Body of pancreas (tissue), 4 donors: ENCODE measurements around the gene TRUB2. TPM values are rescaled to one million over a fixed set of nuclear protein-coding genes. Genes with fewer than 3 reads are reported as not detected.

Experiments
- ATAC-seq: fragments of 150-250 bp; one replicate; pipeline ENCODE4 v1.9.1; 2016
- DNase-seq, 4 donors: peaks; one replicate each; pipeline ENCODE4 v3.0.0-alpha.2; 2019
- H3K27ac ChIP-seq, 4 donors: fragments of 200-600 bp; sonication (generic); 1 replicate in 3 of 4; 2 replicates in 1 of 4; pipeline versions ENCODE4 v1.5.1 to v1.6.1; 2016 to 2019; ENCODE audit warnings: mild to moderate bottlenecking in 1 of 4, mixed read lengths in 1 of 4, moderate library complexity in 1 of 4
- H3K27me3 ChIP-seq, 2 donors: fragments of 200-600 bp; sonication (generic); one replicate each; pipeline ENCODE4 v1.6.0; 2016; ENCODE audit warnings: mild to moderate bottlenecking in 1 of 2
- H3K36me3 ChIP-seq, 2 donors: fragments of 200-600 bp; sonication (generic); replicated peaks in 1 of 2; 2 replicates each; pipeline ENCODE4 v1.5.1; 2016; ENCODE audit warnings: low read depth in 2 of 2; ENCODE audit not compliant: insufficient read depth in 1 of 2
- H3K4me1 ChIP-seq: fragments of 200-600 bp; sonication (generic); one replicate; pipeline ENCODE4 v1.6.0; 2016
- H3K4me3 ChIP-seq, 2 donors: fragments of 200-600 bp; sonication (generic); 1 replicate in 1 of 2; 2 replicates in 1 of 2; pipeline ENCODE4 v1.5.1; 2016 to 2019
- H3K9me3 ChIP-seq, 3 donors: fragments of 200-600 bp; sonication (generic); 1 replicate in 2 of 3; 2 replicates in 1 of 3; pipeline ENCODE4 v1.5.1; 2016
- POLR2A ChIP-seq, 3 donors: fragments of 450-650 bp; IDR thresholded peaks; one replicate each; pipeline ENCODE4 v1.6.1; 2016; ENCODE audit warnings: antibody characterized with exemption in 3 of 3, mild to moderate bottlenecking in 2 of 3
- WGBS, 2 donors: methylation state at CpG; one replicate each; pipeline ENCODE4 v1.1.5; 2017; 5-methylcytosine and 5-hydroxymethylcytosine counted together
- intact Hi-C: fragments of 100-400 bp; cut with DNase I; formaldehyde crosslinking; loops from one replicate; pipeline ENCODE4 v1.15.1; 2023
- total RNA-seq, 2 donors: library from RNA; depleted of rRNA; stranded (reverse); fragments of >200 nt; gene quantifications; one replicate each; pipeline ENCODE4 v1.1.0, GENCODE V29; 2016
- TF ChIP-seq, protein P1 (sequence below), 7 experiments: fragments of 450-650 bp in 4 of 7; fragments of 200-600 bp in 3 of 7; sonication (generic) in 3 of 7; IDR thresholded peaks; one replicate each; pipeline ENCODE4 v1.5.1; 2016 to 2019; ENCODE audit warnings: antibody characterized with exemption in 7 of 7

The TRUB2 gene
- total RNA-seq, 2 donors from 2014 or later: 6.3 to 11.4 TPM

DNA sequence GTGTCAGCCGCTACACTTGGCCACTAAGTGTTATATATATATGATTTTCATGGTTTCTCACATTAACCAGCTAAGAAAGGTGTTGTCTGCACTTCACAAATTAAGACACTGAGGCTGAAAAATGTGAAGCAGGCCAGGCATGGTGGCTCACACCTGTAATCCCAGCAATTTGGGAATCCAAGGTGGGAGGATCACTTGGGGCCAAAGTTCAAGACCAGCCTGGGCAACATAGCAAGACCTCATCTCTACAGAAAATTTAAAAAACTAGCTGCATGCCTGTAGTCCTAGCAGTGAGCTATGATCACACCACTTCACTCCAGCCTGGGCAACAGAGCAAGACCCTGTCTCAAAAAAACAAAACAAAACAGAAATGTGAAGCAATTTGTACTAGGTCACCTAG, 2.2 kb upstream of the TRUB2 start:
- TF ChIP-seq, protein P1, sequence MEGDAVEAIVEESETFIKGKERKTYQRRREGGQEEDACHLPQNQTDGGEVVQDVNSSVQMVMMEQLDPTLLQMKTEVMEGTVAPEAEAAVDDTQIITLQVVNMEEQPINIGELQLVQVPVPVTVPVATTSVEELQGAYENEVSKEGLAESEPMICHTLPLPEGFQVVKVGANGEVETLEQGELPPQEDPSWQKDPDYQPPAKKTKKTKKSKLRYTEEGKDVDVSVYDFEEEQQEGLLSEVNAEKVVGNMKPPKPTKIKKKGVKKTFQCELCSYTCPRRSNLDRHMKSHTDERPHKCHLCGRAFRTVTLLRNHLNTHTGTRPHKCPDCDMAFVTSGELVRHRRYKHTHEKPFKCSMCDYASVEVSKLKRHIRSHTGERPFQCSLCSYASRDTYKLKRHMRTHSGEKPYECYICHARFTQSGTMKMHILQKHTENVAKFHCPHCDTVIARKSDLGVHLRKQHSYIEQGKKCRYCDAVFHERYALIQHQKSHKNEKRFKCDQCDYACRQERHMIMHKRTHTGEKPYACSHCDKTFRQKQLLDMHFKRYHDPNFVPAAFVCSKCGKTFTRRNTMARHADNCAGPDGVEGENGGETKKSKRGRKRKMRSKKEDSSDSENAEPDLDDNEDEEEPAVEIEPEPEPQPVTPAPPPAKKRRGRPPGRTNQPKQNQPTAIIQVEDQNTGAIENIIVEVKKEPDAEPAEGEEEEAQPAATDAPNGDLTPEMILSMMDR (IDR thresholded peaks at IDR 0.05): no peak
- no peak for TF ChIP-seq POLR2A (IDR thresholded peaks at IDR 0.05)
- ATAC-seq (no peak), DNase-seq (no peak)
- H3K36me3 ChIP-seq: peaks cover 0 to 4% of the 10 kb centered on the region in 2 donors
- H3K27me3 ChIP-seq: no peaks in the 10 kb centered on the region
- no peaks in the 10 kb centered on the region for H3K9me3 ChIP-seq
- intact Hi-C loops: no loop called here
- H3K4me1 ChIP-seq: peaks cover 24% of the 10 kb centered on the region
- 100% methylated on average over 1 of the region's 1 CpG for WGBS, 2 donors
- no peak overlapping the region for H3K4me3 ChIP-seq
- no peak overlapping the region for H3K27ac ChIP-seq

DNA sequence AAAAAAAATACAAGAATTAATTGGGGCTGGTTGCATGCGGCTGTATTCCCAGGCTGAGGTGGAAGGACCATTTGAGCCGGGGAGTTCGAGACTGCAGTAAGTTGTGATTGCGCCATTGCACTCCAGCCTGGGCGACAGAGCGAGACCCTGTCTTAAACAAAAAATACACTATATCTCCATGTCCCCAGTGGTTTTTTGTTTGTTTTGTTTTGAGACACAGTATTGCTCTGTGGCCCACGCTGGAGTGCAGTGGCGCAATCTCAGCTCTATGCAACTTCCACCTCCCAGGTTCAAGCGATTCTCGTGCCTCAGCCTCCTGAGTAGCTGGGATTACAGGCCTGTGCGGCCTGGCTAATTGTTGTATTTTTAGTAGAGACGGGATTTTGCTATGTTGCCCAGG, 1.5 kb upstream of the TRUB2 start:
- no peak for ATAC-seq
- DNase-seq: no peak
- 74 to 84% methylated on average over 12 of the region's 12 CpGs for WGBS, 2 donors
- intact Hi-C loops: no loop called here
- Histone ChIP-seq H3K4me3 (peak overlapping the region in 1 of 2 donors; percentile 77), H3K4me1 (peaks cover 24% of the 10 kb centered on the region), H3K9me3 (no peaks in the 10 kb centered on the region), H3K36me3 (peaks cover 0 to 4% of the 10 kb centered on the region in 2 donors), H3K27me3 (no peaks in the 10 kb centered on the region), H3K27ac (no peak overlapping the region)
- TF ChIP-seq, protein P1 (IDR thresholded peaks at IDR 0.05): no peak
- no peak for TF ChIP-seq POLR2A (IDR thresholded peaks at IDR 0.05)

DNA sequence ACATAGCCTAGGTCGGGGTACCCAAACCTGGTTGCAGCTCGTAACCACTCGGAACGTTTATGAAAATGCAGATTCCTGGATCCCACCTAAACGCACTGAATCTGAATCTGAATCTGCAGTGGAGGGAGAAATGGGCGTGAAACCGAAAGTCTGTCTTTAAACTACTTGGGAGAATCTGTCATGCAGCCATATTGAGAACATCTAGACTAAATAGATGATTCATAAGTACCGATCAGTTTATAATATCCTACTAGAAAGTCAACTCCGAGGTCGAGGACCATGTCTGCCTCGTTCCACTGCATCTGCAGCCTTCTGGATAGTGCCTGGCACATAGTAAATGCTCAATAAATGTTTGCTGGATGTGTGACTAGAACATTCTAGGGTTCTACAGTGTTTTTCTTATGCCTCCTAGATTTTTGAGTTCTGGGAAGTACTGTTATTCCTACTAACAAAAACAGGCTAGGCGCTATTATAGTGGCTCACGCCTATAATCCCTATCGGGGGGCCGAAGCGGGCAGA, 1.0 kb upstream of the TRUB2 start:
- no peak for DNase-seq
- no peak for TF ChIP-seq POLR2A (IDR thresholded peaks at IDR 0.05)
- TF ChIP-seq, protein P1 (IDR thresholded peaks at IDR 0.05): no peak

DNA sequence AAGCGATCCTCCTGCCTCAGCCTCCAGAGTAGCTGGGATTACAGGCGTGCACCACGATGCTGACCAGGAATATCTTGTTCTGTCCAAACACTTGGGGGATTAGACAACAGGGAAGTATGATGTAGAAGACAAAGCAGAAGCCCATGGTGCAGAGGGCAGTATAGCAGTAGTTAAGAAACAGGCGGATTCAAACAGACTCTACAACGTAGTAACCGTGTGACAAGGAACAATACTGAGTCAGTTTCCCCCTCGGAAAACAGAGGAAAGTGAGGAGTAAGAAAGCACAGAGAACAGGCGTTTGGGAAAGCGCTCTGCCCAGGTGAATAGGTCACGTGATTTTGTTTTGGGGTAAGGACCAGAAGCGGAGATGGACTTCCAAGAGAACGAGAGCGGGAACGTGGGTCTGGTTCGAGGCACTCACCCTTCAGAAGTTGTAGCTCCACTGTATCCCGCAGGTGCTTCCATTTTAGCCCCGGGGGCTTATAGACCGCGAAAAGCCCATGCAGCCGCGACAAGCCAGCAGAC, 306 bp downstream of the TRUB2 start:
- intact Hi-C loops: no loop called here
- H3K4me3 ChIP-seq: peak overlapping the region; percentile 77 to 88
- peak; percentile 6 for ATAC-seq
- peaks cover 24% of the 10 kb centered on the region for H3K4me1 ChIP-seq
- H3K36me3 ChIP-seq: peaks cover 0 to 11% of the 10 kb centered on the region in 2 donors
- H3K27ac ChIP-seq: peak overlapping the region; percentile 82 to 93 (median 88)
- no peaks in the 10 kb centered on the region for H3K27me3 ChIP-seq
- no peaks in the 10 kb centered on the region for H3K9me3 ChIP-seq
- TF ChIP-seq POLR2A (IDR thresholded peaks at IDR 0.05): no peak
- TF ChIP-seq, protein P1 (IDR thresholded peaks at IDR 0.05): no peak
- no peak for DNase-seq
- WGBS, 2 donors: 0 to 1% methylated on average over 16 to 21 of the region's 21 CpGs

More for the DNA sequence above, 1.0 kb upstream of the TRUB2 start:
- H3K4me1 ChIP-seq: peaks cover 24% of the 10 kb centered on the region
- no peak for ATAC-seq
- H3K9me3 ChIP-seq: no peaks in the 10 kb centered on the region
- H3K36me3 ChIP-seq: peaks cover 0 to 4% of the 10 kb centered on the region in 2 donors
- intact Hi-C loops: no loop called here
- 20 to 34% methylated on average over 11 to 16 of the region's 16 CpGs for WGBS, 2 donors
- H3K27ac ChIP-seq: peak overlapping the region in 3 of 4 donors; percentile 82 to 93 (median 87)
- peak overlapping the region; percentile 77 to 88 for H3K4me3 ChIP-seq
- no peaks in the 10 kb centered on the region for H3K27me3 ChIP-seq

DNA sequence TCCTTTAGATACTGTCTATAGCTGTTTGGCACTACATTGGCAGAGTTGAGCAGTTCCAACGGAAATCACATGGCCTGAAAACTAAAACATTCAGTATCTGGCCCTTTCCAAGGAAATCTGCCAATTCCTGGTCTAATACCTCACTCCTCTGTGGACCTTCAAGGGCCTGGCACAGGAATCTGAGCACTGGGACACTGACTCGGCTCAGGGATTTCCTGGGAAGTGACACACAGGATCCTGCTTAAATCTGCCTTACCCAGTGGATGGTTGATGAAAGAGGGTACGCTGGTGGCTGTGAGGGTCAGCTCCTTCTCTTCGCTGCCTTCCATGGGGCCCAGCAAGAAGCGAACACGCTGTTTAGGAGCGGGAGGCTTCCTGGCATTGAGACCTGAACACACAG, 904 bp downstream of the TRUB2 start:
- 68 to 73% methylated on average over 6 to 7 of the region's 7 CpGs for WGBS, 2 donors
- Histone ChIP-seq H3K4me3 (peak overlapping the region; percentile 77 to 88), H3K9me3 (no peaks in the 10 kb centered on the region), H3K4me1 (peaks cover 24% of the 10 kb centered on the region), H3K27me3 (no peaks in the 10 kb centered on the region), H3K36me3 (peaks cover 0 to 17% of the 10 kb centered on the region in 2 donors), H3K27ac (no peak overlapping the region)
- no peak for DNase-seq
- intact Hi-C loops: no loop called here
- TF ChIP-seq, protein P1 (IDR thresholded peaks at IDR 0.05): no peak
- TF ChIP-seq POLR2A (IDR thresholded peaks at IDR 0.05): no peak
- no peak for ATAC-seq
